Kidney epithelial cell (primary cell): ENCODE data around the gene ZFR2. TPM values are rescaled to one million over a fixed set of nuclear protein-coding genes. Genes with fewer than 3 reads are reported as not detected.

Experiments
- DNase-seq: peaks from one replicate; pipeline ENCODE4 v3.0.0-alpha.2; 2010; ENCODE audit warnings: low read depth
- H3K27me3 ChIP-seq: 2 replicates; pipeline ENCODE4 v1.6.0; 2011; ENCODE audit warnings: low read length; ENCODE audit not compliant: control insufficient read depth, insufficient read depth
- H3K36me3 ChIP-seq: 2 replicates; pipeline ENCODE4 v1.5.1; 2011; ENCODE audit warnings: low read length; ENCODE audit not compliant: control insufficient read depth, insufficient read depth
- H3K4me3 ChIP-seq: 2 replicates; pipeline ENCODE4 v1.5.1; 2011; ENCODE audit warnings: low read depth, mild to moderate bottlenecking, control low read depth, low read length
- total RNA-seq: library from RNA; depleted of rRNA; stranded (reverse); fragments of >200 nt; gene quantifications from 2 replicates; pipeline ENCODE4 v1.2.3, GENCODE V29; 2015
- TF ChIP-seq, protein P1 (sequence below): IDR thresholded peaks from 2 replicates; pipeline ENCODE4 v1.5.1; 2011; ENCODE audit warnings: mild to moderate bottlenecking, moderate library complexity, low read length, control low read depth, inconsistent platforms; ENCODE audit not compliant: insufficient read depth, poor library complexity, severe bottlenecking

ZFR2 gene
- total RNA-seq, 1 donor from 2014 or later, result 0.17 TPM

- DNase-seq, result no peak
- Histone ChIP-seq H3K27me3 (peaks cover 18% of the 10 kb centered on the region), H3K36me3 (no peaks in the 10 kb centered on the region), H3K4me3 (no peak overlapping the region)
- TF ChIP-seq, protein P1, sequence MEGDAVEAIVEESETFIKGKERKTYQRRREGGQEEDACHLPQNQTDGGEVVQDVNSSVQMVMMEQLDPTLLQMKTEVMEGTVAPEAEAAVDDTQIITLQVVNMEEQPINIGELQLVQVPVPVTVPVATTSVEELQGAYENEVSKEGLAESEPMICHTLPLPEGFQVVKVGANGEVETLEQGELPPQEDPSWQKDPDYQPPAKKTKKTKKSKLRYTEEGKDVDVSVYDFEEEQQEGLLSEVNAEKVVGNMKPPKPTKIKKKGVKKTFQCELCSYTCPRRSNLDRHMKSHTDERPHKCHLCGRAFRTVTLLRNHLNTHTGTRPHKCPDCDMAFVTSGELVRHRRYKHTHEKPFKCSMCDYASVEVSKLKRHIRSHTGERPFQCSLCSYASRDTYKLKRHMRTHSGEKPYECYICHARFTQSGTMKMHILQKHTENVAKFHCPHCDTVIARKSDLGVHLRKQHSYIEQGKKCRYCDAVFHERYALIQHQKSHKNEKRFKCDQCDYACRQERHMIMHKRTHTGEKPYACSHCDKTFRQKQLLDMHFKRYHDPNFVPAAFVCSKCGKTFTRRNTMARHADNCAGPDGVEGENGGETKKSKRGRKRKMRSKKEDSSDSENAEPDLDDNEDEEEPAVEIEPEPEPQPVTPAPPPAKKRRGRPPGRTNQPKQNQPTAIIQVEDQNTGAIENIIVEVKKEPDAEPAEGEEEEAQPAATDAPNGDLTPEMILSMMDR, result no peak
These were observed 93.5 kb downstream of the ZFR2 start for GRCh38 chr19:3775374-3775711.

DNA sequence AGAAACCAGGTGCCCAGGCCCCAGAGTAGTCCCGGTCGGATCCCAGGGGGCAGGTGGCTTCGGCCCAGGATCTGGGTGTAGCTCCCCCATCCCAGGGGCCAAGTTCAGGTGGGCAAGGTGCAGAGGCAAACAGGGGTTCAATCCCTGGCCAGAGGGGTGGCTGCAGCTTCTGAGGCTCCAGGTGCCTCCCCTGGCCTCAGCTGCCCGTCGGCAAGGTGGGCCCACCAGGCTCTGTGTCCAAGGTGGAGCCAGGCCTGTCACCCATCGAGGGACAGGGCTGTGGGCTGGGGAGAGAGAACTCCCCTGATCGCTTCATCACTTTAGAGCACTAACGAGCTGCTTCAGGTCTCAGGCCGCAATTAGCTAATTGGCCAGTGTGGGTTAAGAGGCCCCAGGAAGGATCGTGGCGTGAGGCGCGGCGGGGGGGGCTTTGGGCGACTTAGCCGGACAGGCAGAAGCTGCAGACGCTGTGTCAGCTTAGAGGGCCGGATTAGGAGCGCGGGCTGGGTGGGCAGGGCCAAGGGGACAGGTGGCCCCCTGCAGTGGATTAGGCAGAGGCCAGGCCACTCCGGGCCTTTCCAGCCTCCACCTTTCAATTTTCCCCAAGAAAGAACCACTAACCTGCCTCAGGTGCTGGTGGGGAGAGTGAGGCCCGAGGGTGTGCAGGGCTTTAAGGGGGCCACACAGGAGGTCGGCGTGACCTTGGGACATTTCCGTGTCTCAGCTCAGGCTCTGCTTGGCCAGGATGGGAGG is 94.0 kb downstream of the ZFR2 start:
- Histone ChIP-seq H3K27me3 (peaks cover 18% of the 10 kb centered on the region), H3K4me3 (no peak overlapping the region), H3K36me3 (no peaks in the 10 kb centered on the region)
- no peak for DNase-seq
- TF ChIP-seq, protein P1, result no peak

- no peak for DNase-seq
- Histone ChIP-seq H3K4me3 (no peak overlapping the region), H3K36me3 (no peaks in the 10 kb centered on the region), H3K27me3 (peaks cover 18% of the 10 kb centered on the region)
- TF ChIP-seq, protein P1, result no peak
These were observed 94.9 kb downstream of the ZFR2 start for GRCh38 chr19:3773814-3774515.

DNA sequence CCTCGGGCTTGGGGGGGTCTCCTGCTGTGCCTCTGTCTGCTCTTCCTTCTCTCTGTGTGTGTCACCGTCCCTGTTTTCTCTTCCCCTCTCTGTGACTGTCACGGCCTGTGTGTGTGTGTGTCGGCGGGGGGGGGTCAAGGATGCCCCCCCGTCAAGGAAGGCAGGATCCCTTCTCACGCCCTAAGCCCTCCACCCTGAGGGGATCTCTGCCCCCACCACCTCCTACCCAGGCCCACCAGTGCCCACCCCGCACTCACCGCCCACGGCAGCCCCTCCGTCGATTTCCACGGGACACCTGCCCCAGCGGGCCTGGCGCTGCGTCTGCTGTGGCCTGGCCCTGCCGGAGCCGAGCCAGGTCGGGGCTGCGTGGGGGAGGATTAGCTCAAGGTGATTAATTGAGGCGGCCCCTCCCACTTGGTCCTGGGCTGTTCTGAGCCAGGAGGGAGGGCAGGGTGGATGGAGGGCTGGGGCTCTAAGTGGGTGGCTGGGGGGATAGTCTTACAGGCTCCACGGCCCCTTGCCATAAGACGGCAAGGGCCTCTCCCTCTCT is 96.9 kb downstream of the ZFR2 start, which contains the start of gene RAX2:
Gene RAX2 (minus strand): TSS at position 323 of the 550 bp plus-strand sequence. CDS start 486 bp downstream, outside the sequence.
- DNase-seq, result no peak
- no peak within 1 kb of the TSS for H3K4me3 ChIP-seq
- TF ChIP-seq, protein P1, result no peak
- no peaks in the 10 kb centered on the region for H3K36me3 ChIP-seq
- peaks cover 18% of the 10 kb centered on the region for H3K27me3 ChIP-seq

- no peak for DNase-seq
- Histone ChIP-seq H3K36me3 (no peaks in the 10 kb centered on the region), H3K27me3 (peaks cover 18% of the 10 kb centered on the region), H3K4me3 (no peak overlapping the region)
- TF ChIP-seq, protein P1, result no peak
These were observed 97.6 kb downstream of the ZFR2 start for GRCh38 chr19:3771000-3771905.
